Fibroblast of upper back skin (primary cell): Measurements from ENCODE around the gene NPHS2.

Experiments used
- DNase-seq: peaks from one replicate; pipeline ENCODE4 v3.0.0-alpha.2; 2013

Gene NPHS2

DNA sequence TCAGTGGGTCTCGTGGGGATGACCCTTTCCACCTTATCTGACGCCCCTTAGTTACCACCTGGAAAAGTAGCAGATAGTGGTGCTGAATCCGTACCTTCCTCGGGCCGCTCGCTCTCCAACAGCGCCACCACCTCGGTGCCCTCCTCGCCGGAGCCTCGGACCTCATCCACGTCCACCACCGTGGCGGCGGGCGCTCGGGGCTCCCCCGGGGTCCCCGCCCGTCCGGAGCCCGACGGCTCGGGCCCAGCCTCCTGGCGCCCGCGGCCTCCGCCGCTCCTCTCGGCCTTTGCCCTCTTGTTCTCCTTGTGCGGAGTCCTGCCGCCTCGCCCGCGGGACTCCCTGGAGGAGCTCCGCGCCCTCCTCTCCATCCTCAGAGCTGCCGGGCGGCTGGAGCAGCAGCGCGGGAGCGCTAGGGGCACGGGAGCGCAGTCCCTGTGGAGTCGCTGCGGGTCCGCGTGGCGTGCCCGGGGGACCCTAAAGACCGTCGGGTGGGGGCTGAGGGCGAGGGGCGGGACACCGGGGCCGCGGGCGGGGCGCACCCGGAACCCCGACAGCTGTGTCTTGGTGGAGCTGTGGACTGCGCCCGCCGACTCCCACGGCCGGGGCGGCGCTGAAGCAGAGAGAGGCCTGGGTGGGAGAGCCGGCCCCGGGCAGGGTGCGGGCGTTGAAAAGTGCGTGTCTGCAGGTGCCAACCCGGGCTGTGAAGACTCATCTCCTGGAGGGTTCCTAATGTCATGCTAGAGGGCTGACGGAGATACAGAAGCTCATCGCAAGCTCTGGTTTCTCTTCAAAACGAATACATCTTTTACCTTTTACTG is at the start of gene NPHS2:
TSS of gene NPHS2 (minus strand) at position 452 of the 818 bp plus-strand sequence. CDS start at position 368, 84 bp downstream.
- no peak for DNase-seq

DNA sequence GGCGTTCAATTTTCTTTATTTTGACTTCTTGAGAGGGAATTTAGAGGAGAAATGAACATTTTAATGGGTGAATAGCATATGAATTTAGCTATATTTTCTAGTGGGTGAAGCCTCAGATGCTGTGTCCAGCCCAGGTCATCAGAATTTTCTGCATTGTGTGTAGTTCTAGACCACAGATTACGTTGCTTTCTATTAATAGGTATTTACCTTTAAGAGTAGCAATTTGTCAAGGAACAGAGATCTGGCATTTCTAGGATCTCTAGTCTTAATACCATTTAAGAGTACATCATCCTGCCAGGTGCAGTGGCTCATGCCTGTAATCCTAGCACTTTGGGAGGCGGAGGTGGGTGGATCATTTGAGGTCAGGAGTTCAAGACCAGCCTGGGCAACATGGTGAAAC is 36.6 kb upstream of the NPHS2 start:
- no peak for DNase-seq

DNA sequence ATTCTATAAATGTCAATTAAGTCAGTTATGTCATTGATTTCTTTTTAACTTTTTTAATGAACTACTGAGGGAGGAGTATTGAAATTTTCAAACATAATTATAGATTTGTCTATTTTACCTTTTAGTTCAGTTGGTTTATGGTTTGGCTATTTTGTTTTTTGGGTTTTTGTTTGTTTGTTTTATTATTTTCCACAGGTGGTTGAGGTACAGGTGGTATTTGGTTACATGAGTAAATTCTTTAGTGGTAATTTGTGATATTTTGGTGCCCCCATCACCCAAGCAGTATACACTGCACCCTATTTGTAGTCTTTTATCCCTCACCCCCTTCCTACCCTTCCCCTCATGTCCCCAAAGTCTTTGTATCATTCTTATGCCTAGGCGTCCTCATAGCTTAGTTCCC is 25.3 kb upstream of the NPHS2 start:
- DNase-seq, result no peak

DNA sequence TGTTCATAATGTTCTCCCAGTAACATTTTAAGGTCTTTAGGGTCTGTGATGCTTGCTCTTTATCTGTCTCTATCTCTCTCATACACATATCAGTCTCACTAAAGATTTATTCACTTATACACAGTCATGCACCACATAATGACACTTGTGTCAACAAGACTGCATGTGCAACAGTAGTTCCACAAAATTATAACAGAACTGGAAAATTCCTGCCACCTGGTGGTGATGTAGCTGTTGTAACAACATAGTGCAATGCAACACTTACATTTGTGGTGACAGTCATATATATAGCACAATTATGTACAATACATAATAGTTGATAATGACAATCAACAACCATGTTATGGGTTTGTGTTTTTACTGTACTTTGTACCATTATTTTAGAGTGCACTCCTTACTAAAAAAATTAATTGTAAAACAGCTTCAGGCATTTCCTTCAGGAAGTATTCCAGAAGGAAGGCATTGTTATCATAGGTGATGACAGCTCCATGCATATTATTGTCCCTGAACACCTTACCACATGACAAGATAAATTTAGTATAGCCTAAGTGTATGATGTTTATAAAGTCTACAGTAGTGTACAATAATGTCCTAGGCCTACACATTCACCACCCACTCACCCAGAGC is 24.0 kb upstream of the NPHS2 start:
- peak; percentile 12 for DNase-seq

DNA sequence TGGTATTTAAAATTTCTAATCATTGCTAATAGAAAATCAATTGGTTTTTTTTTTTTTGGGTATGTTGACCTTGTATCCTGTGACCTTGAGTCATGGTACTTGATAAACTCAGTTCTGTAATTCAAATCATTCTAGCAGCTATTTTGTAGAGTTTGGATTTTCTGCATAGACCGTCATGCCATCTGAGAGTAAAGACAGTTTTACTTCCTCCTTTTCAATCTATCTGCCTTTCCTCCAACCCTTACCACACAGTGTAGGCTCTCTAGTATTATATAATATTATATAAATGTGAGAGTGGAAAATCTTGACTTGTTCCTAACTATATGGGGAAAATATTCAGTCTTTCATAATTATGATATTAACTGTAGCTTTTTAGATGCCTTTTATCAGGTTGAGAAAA is 22.9 kb upstream of the NPHS2 start:
- DNase-seq, result no peak

DNA sequence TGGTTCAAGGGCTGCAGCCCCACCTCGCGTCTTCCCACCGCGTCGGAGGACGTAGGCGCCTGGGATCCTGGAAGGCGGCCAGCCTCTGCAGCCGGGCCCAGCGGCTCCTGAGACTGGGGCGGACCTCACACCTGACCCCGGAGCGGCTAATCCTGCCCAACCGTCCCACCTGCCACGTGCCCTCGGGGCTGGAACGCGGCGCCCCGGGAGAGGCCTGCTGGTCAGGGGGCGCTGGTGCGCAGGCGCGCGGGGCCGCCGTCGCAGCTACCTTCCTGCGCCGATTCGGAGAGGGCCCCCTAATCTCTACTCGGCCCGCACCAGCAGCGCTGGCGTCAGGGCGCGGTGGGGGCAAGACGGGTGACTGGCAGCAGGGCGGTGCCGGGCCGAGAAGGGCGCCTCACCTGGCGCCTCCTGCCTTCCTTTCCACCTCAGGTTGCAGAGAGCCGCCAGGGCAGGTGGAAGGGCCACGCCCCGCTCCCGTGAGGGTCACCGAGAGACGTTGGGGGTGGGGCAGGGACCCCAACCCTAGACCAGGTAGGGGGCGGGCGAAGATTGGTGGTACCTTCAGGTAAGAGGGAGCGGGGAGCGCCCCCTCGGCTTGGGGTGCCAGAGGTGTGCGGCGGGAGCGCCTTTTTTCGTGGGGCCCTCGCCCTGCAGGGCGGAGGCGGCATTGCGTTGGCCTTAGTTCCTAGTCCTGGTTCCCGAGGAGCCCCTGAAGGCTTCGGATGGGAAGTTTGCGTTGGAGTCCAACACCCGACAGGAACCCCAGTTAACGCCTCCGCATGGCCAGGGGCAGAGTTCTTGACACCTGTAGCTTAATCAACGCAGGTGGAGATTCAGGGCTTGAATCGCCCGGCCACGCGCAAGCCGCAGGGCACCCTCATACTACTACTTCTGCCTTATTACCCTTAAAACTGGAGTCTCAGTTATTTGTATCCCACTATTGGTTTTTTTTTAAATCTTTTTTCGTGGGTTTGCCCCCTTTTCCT is 16.1 kb upstream of the NPHS2 start, which contains the start of gene TDRD5:
TSS of gene TDRD5 (plus strand) at position 241 of the 989 bp plus-strand sequence. CDS start 784 bp downstream, outside the sequence.
- DNase-seq, result no peak

DNA sequence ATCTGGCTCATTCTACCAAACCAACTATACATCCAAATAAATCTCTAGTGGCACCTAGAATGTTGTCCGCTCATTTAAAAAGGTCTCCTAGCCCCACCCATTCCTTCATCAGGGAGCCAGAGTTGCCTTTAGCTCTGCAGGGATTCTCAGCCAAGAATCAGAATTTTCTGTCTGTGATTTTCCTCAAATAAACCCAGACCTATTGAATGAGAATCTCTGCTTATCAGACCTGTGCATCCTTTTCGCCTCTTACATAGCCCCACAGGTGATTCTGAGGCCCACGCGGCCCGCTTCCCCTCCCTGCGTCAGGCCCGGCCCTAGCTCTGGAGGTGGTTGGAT is 15.5 kb upstream of the NPHS2 start:
- no peak for DNase-seq

DNA sequence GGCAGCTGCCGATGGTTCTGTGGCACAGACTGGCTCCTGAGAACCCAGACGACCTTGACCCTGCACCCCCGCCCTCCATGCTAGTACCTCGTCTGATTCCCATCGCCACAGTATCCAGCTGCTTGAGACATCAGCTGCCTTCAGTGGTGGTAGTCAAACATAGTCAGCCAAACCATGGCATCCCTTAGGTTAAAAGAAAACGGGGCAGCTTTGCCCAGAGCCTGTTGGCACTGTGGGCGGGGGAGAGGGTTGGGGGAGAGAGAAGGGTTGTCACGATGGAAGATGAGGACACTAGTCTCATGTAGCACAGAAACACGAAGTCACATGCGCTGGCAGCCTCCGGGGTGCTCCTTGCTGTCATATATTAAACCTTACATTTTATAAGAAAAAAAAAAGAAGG is 14.9 kb upstream of the NPHS2 start:
- DNase-seq, result no peak

DNA sequence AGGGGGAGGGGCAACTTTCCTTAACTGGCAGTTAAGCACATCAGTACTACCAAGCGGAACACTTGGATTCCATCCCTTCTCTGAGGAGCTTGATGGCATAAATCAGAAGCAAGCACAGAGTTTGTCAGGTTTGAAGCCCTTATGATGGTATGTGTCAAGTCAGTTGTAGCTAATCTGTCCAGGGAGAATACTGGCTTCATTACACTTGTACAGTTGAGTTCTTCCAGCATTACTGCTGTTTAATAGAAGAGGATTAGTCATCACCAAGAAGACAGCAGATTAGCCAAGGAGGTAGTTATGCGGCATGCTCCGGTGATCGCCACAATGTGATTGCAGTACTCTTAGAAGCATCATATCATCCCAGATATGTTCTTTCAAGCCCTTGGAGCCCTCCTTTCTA is 13.8 kb upstream of the NPHS2 start:
- DNase-seq, result no peak

DNA sequence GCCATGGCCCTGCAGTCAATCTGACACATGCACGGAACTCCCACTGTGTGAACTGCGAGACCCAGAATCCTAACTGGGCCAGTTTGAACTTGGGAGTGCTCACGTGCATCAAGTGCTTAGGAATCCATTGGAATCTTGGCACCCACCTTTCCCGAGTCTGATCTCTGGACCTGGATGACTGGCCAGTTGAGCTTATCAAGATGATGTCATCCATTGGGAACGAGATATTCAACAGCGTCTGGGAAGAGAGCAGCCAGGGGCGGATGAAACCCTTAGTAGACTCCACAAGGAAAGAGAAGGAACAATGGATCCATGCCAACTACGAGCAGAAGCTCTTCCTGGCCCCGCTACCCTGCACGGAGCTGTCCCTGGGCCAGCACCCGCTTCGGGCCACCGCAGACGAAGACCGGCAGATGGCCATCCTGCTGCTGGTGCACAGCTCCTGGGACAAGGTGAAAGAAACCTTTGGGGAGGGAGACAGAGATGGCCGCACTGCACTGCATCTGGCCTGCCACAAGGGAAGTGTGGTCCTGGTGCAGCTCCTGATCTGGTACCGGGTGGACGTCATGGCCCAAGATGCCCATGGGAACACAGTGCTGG is 12.8 kb upstream of the NPHS2 start:
- DNase-seq, result no peak

DNA sequence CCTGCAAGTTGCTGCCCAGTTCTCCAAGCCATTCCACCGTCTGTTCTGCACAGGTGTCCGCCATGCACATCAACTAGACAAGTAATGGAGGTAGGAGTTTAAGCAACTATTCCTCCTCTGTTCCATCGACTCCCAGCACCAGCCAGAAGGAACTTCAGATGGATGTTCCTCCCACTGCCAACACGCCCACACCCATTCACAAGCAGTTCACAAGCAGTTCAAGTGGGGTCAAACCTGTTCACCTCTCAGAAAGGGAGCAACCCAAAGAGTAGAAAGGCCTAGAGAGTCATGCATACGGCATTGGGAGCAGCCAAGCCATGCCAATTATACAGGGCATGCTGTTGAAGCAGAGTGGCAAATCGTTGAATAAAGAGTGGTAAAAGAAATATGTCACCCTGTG is 11.6 kb upstream of the NPHS2 start:
- no peak for DNase-seq

DNA sequence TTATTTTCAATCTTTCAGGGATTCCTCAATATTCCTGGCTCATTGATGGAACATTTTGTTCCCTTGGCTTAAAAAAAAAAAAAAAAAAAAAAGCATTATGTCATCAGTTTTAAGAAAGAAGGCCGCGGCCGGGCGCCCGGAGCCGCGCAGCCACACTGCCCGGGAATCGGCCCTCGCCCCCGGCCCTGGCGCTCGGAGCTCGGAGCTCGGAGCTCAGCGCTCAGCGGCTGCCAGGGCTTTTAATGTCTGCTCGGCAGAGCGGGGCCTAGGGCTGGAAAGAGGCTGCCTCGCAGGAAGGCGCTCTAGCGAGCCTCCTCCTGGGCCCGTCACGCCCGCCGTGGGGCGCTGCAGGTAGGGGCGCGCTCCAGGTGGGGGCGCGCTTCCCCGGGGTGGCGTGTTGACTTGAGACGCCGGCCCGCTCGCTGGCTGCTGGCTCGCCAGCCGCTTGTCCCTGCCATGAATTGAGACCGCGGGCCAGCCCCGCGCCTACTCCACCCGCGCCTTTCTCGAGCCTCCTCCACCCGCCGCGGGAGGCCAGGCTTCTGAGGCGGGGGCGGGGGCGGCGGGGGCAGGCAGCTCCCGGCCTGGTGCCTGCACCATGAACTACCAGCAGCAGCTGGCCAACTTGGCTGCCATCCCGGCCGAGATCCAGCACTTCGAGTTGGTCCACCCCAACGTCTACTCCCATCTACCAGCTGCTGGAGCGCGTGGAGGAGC is 10.5 kb upstream of the NPHS2 start:
- DNase-seq, result peak; percentile 16

DNA sequence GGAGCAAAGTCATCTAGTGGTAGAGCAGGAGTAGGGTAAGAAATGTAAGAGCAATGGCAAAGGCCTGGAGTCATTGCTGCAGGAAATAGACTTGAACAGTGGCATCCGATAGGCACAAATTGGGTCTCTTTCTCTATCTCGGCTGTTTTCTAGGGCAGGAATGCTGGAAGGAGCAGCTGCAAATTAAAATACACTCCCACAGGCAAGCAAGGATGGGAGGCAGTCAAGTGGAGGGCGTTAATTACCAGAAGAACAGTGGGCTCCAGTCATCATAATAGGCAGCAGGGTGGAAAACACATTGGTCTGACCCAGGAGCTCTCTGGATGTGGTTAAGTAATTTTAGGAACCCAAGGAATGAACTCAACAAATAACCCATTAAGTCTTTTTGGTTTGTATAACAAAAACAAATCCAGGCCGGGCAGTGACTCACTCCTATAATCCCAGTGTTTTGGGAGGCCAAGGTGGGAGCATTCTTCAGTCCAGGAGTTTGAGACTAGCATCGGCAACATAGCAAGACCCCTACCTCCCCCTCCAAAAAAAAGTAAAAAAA is 8.1 kb upstream of the NPHS2 start:
- no peak for DNase-seq

DNA sequence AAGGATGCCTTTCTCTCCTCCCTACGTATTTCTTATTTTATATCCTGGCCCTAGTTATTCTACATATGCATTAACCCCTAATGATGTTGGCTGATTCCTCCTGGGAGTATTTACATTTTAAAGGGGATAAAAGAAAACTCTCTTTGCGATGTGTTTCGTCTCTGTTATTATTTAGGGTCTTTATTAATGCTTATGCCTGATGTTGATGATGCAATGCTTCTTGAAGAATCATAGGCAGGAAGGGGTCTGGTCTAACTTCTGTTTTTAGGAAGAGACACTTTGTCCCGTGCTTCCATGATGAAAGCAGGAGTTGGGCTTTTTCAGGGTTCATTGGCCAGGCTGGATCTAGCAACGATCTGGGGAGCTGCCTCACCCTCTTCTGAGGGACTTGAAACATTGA is 761 bp upstream of the NPHS2 start:
- DNase-seq, result no peak

DNA sequence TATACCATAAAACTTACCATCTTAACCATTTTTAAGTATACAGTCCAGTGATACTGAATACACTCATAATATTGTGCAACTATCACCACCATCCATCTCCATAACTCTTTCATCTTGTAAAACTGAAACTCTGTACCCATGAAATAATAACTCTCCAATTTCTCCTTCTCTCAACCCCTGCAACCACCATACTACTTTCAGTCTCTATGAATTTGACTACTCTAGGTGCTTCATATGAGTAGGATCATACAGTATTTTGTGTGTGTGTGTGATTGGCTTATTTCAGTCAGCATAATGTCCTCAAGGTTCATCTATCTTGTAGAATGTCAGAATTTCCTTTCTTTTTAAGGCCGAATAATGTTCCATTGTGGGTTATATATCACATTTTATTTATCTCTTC is 17.7 kb downstream of the NPHS2 start:
- no peak for DNase-seq

DNA sequence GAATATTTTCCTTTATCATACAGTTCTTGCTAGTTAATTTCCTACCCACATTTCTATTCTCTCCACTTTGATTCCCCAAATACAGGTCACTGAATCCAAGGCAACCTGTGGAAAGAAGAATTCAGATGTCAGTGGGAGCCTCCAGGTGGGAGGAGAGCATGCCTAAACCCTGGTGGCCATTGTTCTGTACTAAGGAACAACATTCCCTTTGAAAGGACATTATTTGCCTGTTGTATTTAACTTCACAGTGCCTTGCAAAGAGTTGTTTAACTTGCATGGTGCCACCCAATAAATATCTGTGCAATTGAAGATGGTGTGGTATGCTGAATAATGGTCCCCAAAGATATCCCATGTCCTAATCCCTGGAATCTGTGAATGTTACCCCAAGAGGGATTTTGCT is 21.3 kb downstream of the NPHS2 start:
- DNase-seq, result no peak

DNA sequence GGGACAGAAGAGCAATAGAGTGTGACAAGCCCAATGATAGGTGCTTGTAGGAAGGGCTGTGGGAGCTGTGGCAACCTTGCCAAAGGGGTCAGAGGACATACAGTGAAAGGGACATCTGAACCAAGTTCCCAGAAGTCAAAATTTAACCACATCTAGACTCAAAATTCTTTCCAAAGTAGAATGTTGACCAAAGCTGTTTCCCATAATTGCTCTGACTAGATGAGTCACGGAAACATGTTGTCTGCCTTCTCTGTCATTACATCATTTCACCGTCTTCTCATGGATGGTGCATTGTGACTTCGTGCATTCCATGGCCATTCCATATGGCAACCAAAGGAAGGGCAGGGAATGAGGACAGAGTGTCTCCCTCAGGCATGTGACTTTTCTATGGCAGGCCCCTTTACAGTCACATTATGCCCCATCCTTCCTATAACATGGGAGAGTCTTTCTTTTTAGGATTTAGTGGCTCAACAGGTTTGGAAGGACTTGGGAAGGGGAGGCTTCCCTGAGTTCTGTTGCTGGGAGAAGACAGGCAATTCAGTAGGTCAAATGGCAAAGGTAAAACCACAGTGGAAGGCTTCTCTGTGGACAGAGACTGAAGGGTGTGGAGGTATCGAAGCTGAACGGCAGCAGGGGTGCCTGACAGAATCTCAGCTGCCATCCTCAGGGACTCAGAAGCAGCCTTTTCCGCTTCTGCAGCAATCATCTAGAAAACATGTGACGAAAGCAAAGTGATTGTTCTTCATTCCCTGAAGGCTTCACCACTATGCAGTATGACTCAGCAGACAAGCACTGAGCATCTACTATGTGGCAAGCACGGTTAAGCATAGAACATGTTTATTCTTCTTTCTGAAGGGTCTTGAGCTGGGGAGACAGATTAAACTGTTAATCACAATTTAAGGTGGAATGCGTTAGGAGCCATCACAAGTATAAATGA is 24.7 kb downstream of the NPHS2 start:
- DNase-seq, result peak; percentile 82

DNA sequence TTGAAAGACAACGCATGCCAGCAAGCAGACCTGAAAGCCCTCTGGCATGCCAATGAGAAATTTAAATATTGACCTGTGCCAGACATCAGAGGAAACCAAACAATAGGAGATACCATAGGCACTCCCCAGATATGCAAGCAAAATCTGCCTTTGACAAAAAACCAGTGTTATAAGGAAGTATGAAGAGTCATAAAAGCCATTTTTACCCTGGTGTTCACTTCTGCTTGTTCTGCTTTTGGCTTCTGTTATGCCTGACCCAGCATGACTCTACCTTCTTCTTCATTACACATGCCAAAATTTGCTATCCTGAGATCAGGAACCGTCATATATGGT is 26.4 kb downstream of the NPHS2 start:
- no peak for DNase-seq

DNA sequence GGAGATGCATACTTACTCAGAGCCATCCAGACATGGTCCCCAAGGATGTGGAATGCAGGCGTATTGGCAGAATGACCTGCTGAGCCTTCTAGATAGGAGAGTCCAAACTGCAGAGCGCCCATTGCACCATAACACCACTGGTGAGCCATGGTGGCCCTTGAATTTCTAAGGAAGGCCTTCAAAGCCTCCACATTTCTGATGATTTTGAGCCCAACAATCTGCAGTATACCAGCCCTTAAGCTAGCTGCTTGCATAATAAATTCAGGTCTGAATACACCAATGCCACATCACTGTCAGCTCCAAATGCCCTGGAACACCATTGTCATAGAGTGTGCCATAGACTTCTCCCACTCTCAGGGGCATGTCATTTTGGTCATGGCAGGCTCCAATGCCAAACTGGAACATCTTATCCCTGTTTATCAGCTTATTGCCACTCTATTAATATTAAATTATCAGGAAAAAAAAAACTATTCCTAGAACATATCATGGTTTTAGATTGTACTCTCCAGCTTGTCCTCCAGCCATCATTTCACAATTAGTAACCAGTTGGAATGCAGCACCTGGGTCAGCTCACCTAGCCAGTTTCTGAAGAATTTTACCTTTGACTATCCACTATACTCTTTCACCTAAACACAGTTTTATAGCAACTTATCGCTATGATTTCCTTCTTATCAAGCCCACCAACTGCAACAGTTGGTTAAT is 26.9 kb downstream of the NPHS2 start:
- no peak for DNase-seq

DNA sequence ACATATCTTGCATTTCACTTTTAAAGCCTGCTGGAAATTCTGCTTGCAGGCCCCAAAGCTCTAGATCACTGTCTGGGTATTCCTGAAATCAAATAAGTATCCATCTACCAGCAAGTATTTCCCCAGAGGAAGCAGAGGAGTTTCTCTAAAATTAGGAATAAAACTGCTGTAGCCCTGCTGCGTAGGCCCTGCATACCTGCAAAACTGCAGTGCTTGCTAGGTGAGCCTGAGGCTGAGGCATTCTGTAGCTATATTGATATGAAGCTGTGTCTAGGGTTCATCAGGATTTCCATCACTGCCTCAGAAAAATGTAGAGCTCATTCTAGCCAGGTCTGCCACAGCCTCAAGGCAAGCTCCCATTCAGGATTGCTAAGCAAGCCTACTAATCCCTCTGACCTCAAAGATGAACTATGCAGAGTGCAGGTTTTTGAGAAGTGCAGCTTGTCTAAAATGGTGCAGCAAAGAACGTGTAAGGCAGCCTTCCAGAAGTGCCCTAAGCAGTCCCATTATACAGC is 28.7 kb downstream of the NPHS2 start:
- no peak for DNase-seq
